Activated gamma-delta T cell (primary cell): ENCODE measurements around the gene GPR17.

Experiments
- DNase-seq: peaks from one replicate; lab custom pipeline; 2025; lab: John Stamatoyannopoulos, UW
- total RNA-seq, 2 donors: gene quantifications; one replicate each; lab custom pipeline; 2026; lab: John Stamatoyannopoulos, UW

GPR17 gene
- 0 reads per million in 2 donors for total RNA-seq

GRCh38 chr2:127645395-127646291 lies at the start of gene GPR17:
TSS of gene GPR17 (plus strand) at chr2:127646153. CDS start at chr2:127650736, 4,583 bp downstream.
- DNase-seq = no peak

GRCh38 chr2:127596311-127597045 lies 49.5 kb upstream of the GPR17 start:
- DNase-seq = no peak

GRCh38 chr2:127597046-127597983 lies 48.6 kb upstream of the GPR17 start:
- DNase-seq = no peak

- DNase-seq = no peak
These were observed 48.0 kb upstream of the GPR17 start for GRCh38 chr2:127597984-127598380.

GRCh38 chr2:127598711-127599110 lies 47.2 kb upstream of the GPR17 start:
- no peak for DNase-seq

- DNase-seq = no peak
These were observed 46.7 kb upstream of the GPR17 start for GRCh38 chr2:127599211-127599610.

GRCh38 chr2:127604986-127605385 lies 41.0 kb upstream of the GPR17 start:
- no peak for DNase-seq

GRCh38 chr2:127605691-127606263 lies 40.2 kb upstream of the GPR17 start:
- DNase-seq = no peak

GRCh38 chr2:127606625-127607398 lies 39.1 kb upstream of the GPR17 start:
- DNase-seq = no peak

GRCh38 chr2:127607399-127607908 lies 38.5 kb upstream of the GPR17 start:
- no peak for DNase-seq

- no peak for DNase-seq
These were observed 37.6 kb upstream of the GPR17 start for GRCh38 chr2:127608061-127609030.

- DNase-seq = no peak
These were observed 36.8 kb upstream of the GPR17 start for GRCh38 chr2:127609031-127609751.

- no peak for DNase-seq
These were observed 36.1 kb upstream of the GPR17 start for GRCh38 chr2:127609818-127610217.

GRCh38 chr2:127610561-127610960 lies 35.4 kb upstream of the GPR17 start:
- DNase-seq = no peak

GRCh38 chr2:127611076-127611925 lies 34.7 kb upstream of the GPR17 start:
- no peak for DNase-seq

GRCh38 chr2:127612111-127612822 lies 33.7 kb upstream of the GPR17 start:
- DNase-seq = no peak

- no peak for DNase-seq
These were observed 31.7 kb upstream of the GPR17 start for GRCh38 chr2:127614246-127614645.
